ENCODE measurements around the gene RYR1. TPM values are rescaled to one million over a fixed set of nuclear protein-coding genes. Genes with fewer than 3 reads are reported as not detected.

RYR1 gene
- total and polyA plus RNA-seq, 2 of the 8 experiments (the other 6 are each of a cell fraction or from before 2014, with no cell fraction given) = 5.8 to 11.8 TPM

DNA sequence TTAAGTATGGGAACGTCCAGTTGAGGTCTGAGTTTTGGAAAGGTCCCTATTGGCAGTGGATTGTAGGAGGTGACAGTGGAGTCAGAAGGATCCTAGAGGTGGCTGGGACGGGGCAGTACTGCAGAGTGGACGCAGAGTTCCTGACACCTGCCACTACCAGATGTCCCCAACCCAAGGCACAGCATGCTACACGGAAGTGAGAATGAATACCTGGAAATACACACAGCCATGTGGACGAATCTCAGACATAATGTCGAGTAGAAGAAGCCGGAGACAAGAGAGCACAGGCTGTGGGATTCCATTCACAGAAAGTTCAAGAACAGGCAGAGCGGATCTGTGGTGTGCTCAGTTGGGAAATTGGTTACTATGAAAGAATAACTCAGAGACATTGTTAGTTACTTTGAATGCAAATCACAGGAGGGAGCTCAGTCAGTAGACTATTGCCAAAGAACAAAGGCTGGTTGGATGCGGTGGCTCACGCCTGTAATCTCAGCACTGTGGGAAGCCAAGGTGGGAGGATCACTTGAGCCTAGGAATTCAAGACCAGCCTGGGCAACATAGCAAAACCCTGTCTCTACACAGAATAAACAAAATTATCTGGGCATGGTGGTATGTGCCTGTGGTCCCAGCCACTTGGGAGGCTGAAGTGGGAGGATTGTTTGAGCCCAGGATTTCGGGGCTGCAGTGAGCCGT is 37.4 kb downstream of the RYR1 start:
- no peak overlapping the region for H2BK12ac ChIP-seq (ENCODE audit: low read depth, low read length)
- H3K4me1 ChIP-seq (replicated peaks in 1 of 4; ENCODE audit: control insufficient read depth in 3 of 4, insufficient read depth in 4 of 4, low read length in 3 of 4) = peaks cover 0 to 3% (median 0%) of the 10 kb centered on the region in 4 experiments; a peak in 1 of 7 replicates
- no peak overlapping the region for H2AFZ ChIP-seq (ENCODE audit: low read length)
- POLR2A ChIA-PET (ENCODE audit: partially characterized antibody) = interaction anchor here (0.8 to 1.9 kb wide), 4 partner anchors 8 to 25 kb away, joined by 4 to 7 read pairs (median 6); no protein-coding TSS in a partner anchor
- no peak overlapping the region for H2BK120ac ChIP-seq (replicated peaks; ENCODE audit: low read depth, low read length)
- no peak overlapping the region for H4K5ac ChIP-seq (ENCODE audit: insufficient read length, low read depth, low read length)
- H3K56ac ChIP-seq (replicated peaks; ENCODE audit: insufficient read length, low read depth, low read length) = no peak overlapping the region
- no peaks in the 10 kb centered on the region for H3K79me2 ChIP-seq (ENCODE audit: control insufficient read depth in 1 of 2, insufficient read depth in 2 of 2, low read length in 2 of 2)
- no peak overlapping the region for H3K9ac ChIP-seq (replicated peaks in 1 of 4; ENCODE audit: extremely low read depth in 1 of 4, low read depth in 3 of 4, low read length in 3 of 4)
- H3K4ac ChIP-seq (replicated peaks; ENCODE audit: insufficient read length, low read depth, low read length) = no peak overlapping the region
- H4K91ac ChIP-seq (replicated peaks; ENCODE audit: insufficient read length, low read length) = no peak overlapping the region
- no peak overlapping the region for H3K4me3 ChIP-seq (ENCODE audit: extremely low read depth in 1 of 4, insufficient read depth in 2 of 4, low read depth in 3 of 4, low read length in 4 of 4)
- no peak overlapping the region for H2BK5ac ChIP-seq (ENCODE audit: low read depth, low read length)
- no peak overlapping the region for H2BK15ac ChIP-seq (ENCODE audit: low read length)
- DNase-seq (ENCODE audit: low read depth in 1 of 2, low spot score in 2 of 2) = no peak
- no peak overlapping the region for H3K27ac ChIP-seq (ENCODE audit: low read depth, low read length)
- 92% methylated on average over 12 of the region's 12 CpGs; no CpG with 5 or more reads in 1 of the 2 experiments for WGBS, 2 experiments (ENCODE audit: extremely low coverage in 1 of 2, insufficient coverage in 1 of 2, insufficient read length in 1 of 2, insufficient replicate concordance in 2 of 2, low coverage in 1 of 2, low lambda C conversion rate in 2 of 2, missing lambda C conversion rate in 1 of 2)
- FAIRE-seq = no peak
- H3K18ac ChIP-seq (ENCODE audit: extremely low read depth, low read length) = no peak overlapping the region
- H3K9me3 ChIP-seq (ENCODE audit: insufficient read depth in 2 of 2, low read depth in 1 of 2, low read length in 1 of 2) = no peaks in the 10 kb centered on the region
- H3K4me2 ChIP-seq (ENCODE audit: insufficient read depth in 1 of 2, low read depth in 2 of 2, low read length in 2 of 2) = no peak overlapping the region
- H2BK20ac ChIP-seq (ENCODE audit: low read length) = no peak overlapping the region
- peaks cover 0 to 2% of the 10 kb centered on the region in 2 experiments for H4K20me1 ChIP-seq (replicated peaks in 1 of 2; ENCODE audit: control insufficient read depth in 1 of 2, insufficient read depth in 2 of 2, low read length in 2 of 2)
- no peak overlapping the region for H2AK5ac ChIP-seq (ENCODE audit: low read depth, low read length)
- peaks cover 8 to 46% (median 24%) of the 10 kb centered on the region in 4 experiments for H3K36me3 ChIP-seq (ENCODE audit: control insufficient read depth in 2 of 4, insufficient read depth in 4 of 4, low read length in 3 of 4)
- TF ChIP-seq SIX5 (IDR thresholded peaks at IDR 0.05; ENCODE audit: low read depth, low read length) (no peak), CTBP2 (IDR thresholded peaks at IDR 0.05; ENCODE audit: borderline replicate concordance, insufficient read depth, insufficient read length, low read length) (no peak), RNF2 (IDR thresholded peaks at IDR 0.05; ENCODE audit: borderline replicate concordance, low read depth, low read length, missing control alignments, poor library complexity, severe bottlenecking) (no peak)
- no peak overlapping the region for H3K23ac ChIP-seq (ENCODE audit: insufficient read length)
- H3K27me3 ChIP-seq (replicated peaks in 1 of 4; ENCODE audit: control insufficient read depth in 3 of 4, extremely low read depth in 1 of 4, insufficient read depth in 3 of 4, low read length in 3 of 4) = no peaks in the 10 kb centered on the region
- H3K14ac ChIP-seq (ENCODE audit: insufficient read length) = no peak overlapping the region
- H3K23me2 ChIP-seq (ENCODE audit: low read depth, low read length) = peaks cover 6% of the 10 kb centered on the region; the same call in 1 of the 2 replicates
- no peak overlapping the region for H4K8ac ChIP-seq (ENCODE audit: extremely low read depth, insufficient read depth, low read length)
- CTCF ChIA-PET (ENCODE audit: partially characterized antibody) = interaction anchor here (1.4 kb wide), 1 partner anchor 68 kb away, joined by 7 read pairs; the partner anchor contains the start of gene FAM98C
- H3K79me1 ChIP-seq (ENCODE audit: low read depth, low read length) = no peaks in the 10 kb centered on the region
